Liver (tissue), 9 donors: ENCODE results near the gene RAB11A. TPM values are rescaled to one million over a fixed set of nuclear protein-coding genes. Genes with fewer than 3 reads are reported as not detected.

Experiments used
- DNase-seq: peaks from one replicate; pipeline ENCODE4 v3.0.0-alpha.2; 2017; ENCODE audit warnings: low spot score
- H3K27ac ChIP-seq, 2 donors: one replicate each; pipeline ENCODE4 v1.7.0; 2013; ENCODE audit warnings: inconsistent platforms in 2 of 2, low read length in 2 of 2, control low read depth in 1 of 2, low read depth in 1 of 2, mild to moderate bottlenecking in 1 of 2
- H3K27me3 ChIP-seq, 4 donors: one replicate each; pipeline versions ENCODE4 v1.6.1 to v1.7.0; 2013; ENCODE audit warnings: low read length in 3 of 4, inconsistent platforms in 1 of 4, mild to moderate bottlenecking in 1 of 4, moderate library complexity in 1 of 4; ENCODE audit not compliant: control insufficient read depth in 4 of 4, insufficient read depth in 4 of 4
- H3K36me3 ChIP-seq, 4 donors: one replicate each; pipeline versions ENCODE4 v1.6.1 to v1.7.0; 2013; ENCODE audit warnings: low read length in 3 of 4, mild to moderate bottlenecking in 3 of 4, low read depth in 1 of 4, moderate library complexity in 1 of 4; ENCODE audit not compliant: control insufficient read depth in 4 of 4, insufficient read depth in 3 of 4
- H3K4me1 ChIP-seq, 4 donors: one replicate each; pipeline versions ENCODE4 v1.6.1 to v1.7.0; 2013; ENCODE audit warnings: low read length in 3 of 4, mild to moderate bottlenecking in 3 of 4, moderate library complexity in 1 of 4; ENCODE audit not compliant: control insufficient read depth in 4 of 4, insufficient read depth in 4 of 4
- H3K4me3 ChIP-seq, 3 donors: one replicate each; pipeline versions ENCODE4 v1.6.1 to v1.7.0; 2013; ENCODE audit warnings: low read length in 3 of 3, control low read depth in 1 of 3, low read depth in 1 of 3, mild to moderate bottlenecking in 1 of 3
- H3K9ac ChIP-seq, 2 donors: one replicate each; pipeline ENCODE4 v1.7.0; 2013; ENCODE audit warnings: low read length in 2 of 2, mild to moderate bottlenecking in 2 of 2, moderate library complexity in 2 of 2, control low read depth in 1 of 2, low read depth in 1 of 2
- H3K9me3 ChIP-seq, 4 donors: one replicate each; pipeline versions ENCODE4 v1.6.1 to v1.7.0; 2013; ENCODE audit warnings: low read length in 3 of 4; ENCODE audit not compliant: control insufficient read depth in 4 of 4
- ATF3 ChIP-seq: IDR thresholded peaks from 2 replicates; pipeline ENCODE4 v1.6.1; 2016; ENCODE audit warnings: antibody characterized with exemption
- CTCF ChIP-seq: fragments of 150-350 bp; IDR thresholded peaks from 2 replicates; pipeline ENCODE4 v1.5.1; 2017; ENCODE audit warnings: improper control_type of control experiment, low read depth, low read length; ENCODE audit not compliant: missing input control
- FOXA1 ChIP-seq: IDR thresholded peaks from 2 replicates; pipeline ENCODE4 v1.6.1; 2016; ENCODE audit warnings: antibody characterized with exemption
- FOXA2 ChIP-seq: IDR thresholded peaks from 2 replicates; pipeline ENCODE4 v1.6.1; 2016; ENCODE audit warnings: antibody characterized with exemption
- GABPA ChIP-seq, 2 donors: IDR thresholded peaks in 1 of 2; conservative IDR thresholded peaks in 1 of 2; 2 replicates each; pipeline ENCODE4 v1.6.1; 2016; ENCODE audit warnings: antibody characterized with exemption in 2 of 2, mild to moderate bottlenecking in 1 of 2, moderate library complexity in 1 of 2
- HNF4A ChIP-seq, 2 donors: conservative IDR thresholded peaks; 2 replicates each; pipeline ENCODE4 v1.6.1; 2016; ENCODE audit warnings: antibody characterized with exemption in 2 of 2, mild to moderate bottlenecking in 2 of 2
- HNF4G ChIP-seq: IDR thresholded peaks from 2 replicates; pipeline ENCODE4 v1.6.1; 2016; ENCODE audit warnings: antibody characterized with exemption
- JUND ChIP-seq, 2 donors: IDR thresholded peaks; 2 replicates each; pipeline ENCODE4 v1.6.1; 2016; ENCODE audit warnings: antibody characterized with exemption in 2 of 2
- MAX ChIP-seq: IDR thresholded peaks from 2 replicates; pipeline ENCODE4 v1.6.1; 2016; ENCODE audit warnings: antibody characterized with exemption
- NR2F2 ChIP-seq: IDR thresholded peaks from 2 replicates; pipeline ENCODE4 v1.6.1; 2016; ENCODE audit warnings: antibody characterized with exemption
- RAD21 ChIP-seq, 2 donors: IDR thresholded peaks; 2 replicates each; pipeline ENCODE4 v1.6.1; 2016; ENCODE audit warnings: antibody characterized with exemption in 2 of 2, mild to moderate bottlenecking in 2 of 2
- REST ChIP-seq: IDR thresholded peaks from 2 replicates; pipeline ENCODE4 v1.6.1; 2016; ENCODE audit warnings: antibody characterized with exemption, mild to moderate bottlenecking
- RXRA ChIP-seq, 2 donors: IDR thresholded peaks; 2 replicates each; pipeline ENCODE4 v1.6.1; 2017 to 2018; ENCODE audit warnings: antibody characterized with exemption in 2 of 2, mild to moderate bottlenecking in 1 of 2
- SP1 ChIP-seq: IDR thresholded peaks from 2 replicates; pipeline ENCODE4 v1.6.1; 2018; ENCODE audit warnings: antibody characterized with exemption, mild to moderate bottlenecking
- TAF1 ChIP-seq: conservative IDR thresholded peaks from 2 replicates; pipeline ENCODE4 v1.6.1; 2016; ENCODE audit warnings: antibody characterized with exemption, mild to moderate bottlenecking
- YY1 ChIP-seq: IDR thresholded peaks from 2 replicates; pipeline ENCODE4 v1.6.1; 2016; ENCODE audit warnings: antibody characterized with exemption, mild to moderate bottlenecking
- ZBTB33 ChIP-seq: IDR thresholded peaks from 2 replicates; pipeline ENCODE4 v1.6.1; 2016; ENCODE audit warnings: antibody characterized with exemption
- WGBS: extraction: QIAGEN DNeasy Blood & Tissue Kit; methylation state at CpG from one replicate; pipeline ENCODE4 v1.1.7; 2013; 5-methylcytosine and 5-hydroxymethylcytosine counted together
- polyA plus RNA-seq, 2 donors: library from polyadenylated mRNA; stranded (reverse) in 1 of 2; unstranded in 1 of 2; fragments of 200-250 nt in 1 of 2; fragments of >200 nt in 1 of 2; fragmentation: Nextera tagmentation in 1 of 2; extraction: Ambion mirVana in 1 of 2; gene quantifications; one replicate each; pipeline versions ENCODE4 v1.2.1 to v1.2.3, GENCODE V29; 2013 to 2015
- total RNA-seq, 2 donors: library from RNA; depleted of rRNA; stranded (reverse); fragments of >200 nt; gene quantifications; one replicate each; pipeline ENCODE4 v1.2.3, GENCODE V29; 2014
- donor health status: healthy.
- donor health status: healthy.
- donor health status: healthy.
- donor health status: healthy.
- donor health status: healthy.

Gene RAB11A
- total and polyA plus RNA-seq, 4 donors, result 40.6 to 100 (median 81.7) TPM

GRCh38 chr15:65914386-65914785, 45.1 kb downstream of the RAB11A start (continued):
- TF ChIP-seq ZBTB33, result no peak
- TF ChIP-seq YY1, result no peak
- TF ChIP-seq CTCF, result no peak
- TF ChIP-seq RAD21 (IDR thresholded peaks at IDR 0.05), result no peak
- TF ChIP-seq FOXA1, result no peak

- WGBS, result 92% methylated on average over 8 of the region's 8 CpGs
- no peak overlapping the region for H3K9ac ChIP-seq
- DNase-seq, result no peak
- TF ChIP-seq REST (no peak), MAX (no peak), YY1 (no peak), HNF4A (conservative IDR thresholded peaks at IDR 0.05) (no peak), FOXA2 (no peak), HNF4G (no peak), ATF3 (no peak), RXRA (IDR thresholded peaks at IDR 0.05) (no peak), GABPA (IDR thresholded peaks at IDR 0.05 in 1 of 2, conservative IDR thresholded peaks at IDR 0.05 in 1 of 2) (no peak), TAF1 (no peak), FOXA1 (no peak), SP1 (no peak), JUND (IDR thresholded peaks at IDR 0.05) (no peak), NR2F2 (no peak), CTCF (no peak), ZBTB33 (no peak)
- H3K9me3 ChIP-seq, result no peaks in the 10 kb centered on the region
- H3K27ac ChIP-seq, result no peak overlapping the region
- H3K4me3 ChIP-seq, result no peak overlapping the region
- H3K36me3 ChIP-seq, result peaks cover 0 to 7% (median 0%) of the 10 kb centered on the region in 4 donors
- no peaks in the 10 kb centered on the region for H3K27me3 ChIP-seq
- no peaks in the 10 kb centered on the region for H3K4me1 ChIP-seq
Observed at GRCh38 chr15:65914981-65915925, 46.0 kb downstream of the RAB11A start.
